Germinal center (tissue), 1 donor: ENCODE results near the gene INTS6L.
"Not testable (repeated sequence)": the region's sequence is repeated elsewhere in the genome, so short reads cannot be mapped to it uniquely, and the experiment has no call there.

Experiments used
- DNase-seq: peaks from one replicate; pipeline ENCODE4 v3.0.0; 2012; ENCODE audit warnings: mixed read lengths, low spot score

Gene INTS6L

DNA sequence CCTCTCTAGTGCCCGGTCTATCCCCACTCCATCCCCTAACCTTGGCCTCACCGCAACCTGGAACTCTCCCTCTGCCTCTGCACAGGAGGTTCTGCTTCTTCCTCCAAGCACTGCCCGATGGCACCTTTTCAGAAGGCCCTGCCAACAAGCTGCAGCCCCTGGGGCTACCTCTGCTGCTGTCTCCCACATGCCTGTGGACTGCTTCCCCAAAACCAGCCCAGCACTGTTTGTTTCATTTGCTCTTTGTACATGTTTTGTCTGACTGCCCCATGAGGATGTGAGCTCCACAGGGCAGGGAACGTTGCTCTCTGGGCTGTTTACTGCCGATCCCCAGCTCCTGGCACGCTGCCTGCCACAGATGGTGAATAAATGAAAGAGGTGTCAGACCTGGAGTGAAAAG lies 85.4 kb downstream of the INTS6L start:
- DNase-seq = no peak

GRCh38 chrX:135624408-135625204 lies 104.1 kb downstream of the INTS6L start:
- not testable (repeated sequence) for DNase-seq

- no peak for DNase-seq
Observed at GRCh38 chrX:135625995-135626394, 105.5 kb downstream of the INTS6L start.

DNA sequence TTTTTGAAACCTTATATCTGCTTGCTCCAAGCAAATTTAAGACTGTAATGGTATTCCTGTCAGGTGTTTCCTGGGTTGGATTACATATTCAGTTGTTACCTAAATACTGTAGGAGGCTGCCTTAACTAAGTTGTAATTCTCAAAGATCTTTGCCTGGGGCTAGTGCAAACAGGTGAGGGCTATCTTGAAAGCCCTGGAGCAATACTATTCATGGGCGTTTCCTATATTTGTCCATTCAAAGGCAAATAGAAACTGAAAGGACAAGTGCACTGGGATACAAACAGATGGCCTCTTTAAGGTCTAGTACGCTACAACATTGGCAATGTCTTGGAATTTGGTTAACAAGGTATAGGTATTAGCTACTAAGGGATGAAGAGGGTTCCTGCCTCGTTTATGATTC lies 108.9 kb downstream of the INTS6L start:
- DNase-seq = no peak
